ENCODE measurements around the gene PRKD2. TPM values are rescaled to one million over a fixed set of nuclear protein-coding genes. Genes with fewer than 3 reads are reported as not detected.

PRKD2 gene
- total and polyA plus RNA-seq, 2 of the 8 experiments (the other 6 are each of a cell fraction or from before 2014, with no cell fraction given), result 24.4 to 63.8 TPM

GRCh38 chr19:46654621-46655152 lies 62.2 kb downstream of the PRKD2 start:
- H3K4me2 ChIP-seq (ENCODE audit: insufficient read depth in 1 of 2, low read depth in 2 of 2, low read length in 2 of 2), result peak overlapping the region; percentile 8 to 48
- H3K4me1 ChIP-seq (replicated peaks in 1 of 4; ENCODE audit: control insufficient read depth in 3 of 4, insufficient read depth in 4 of 4, low read length in 3 of 4), result peaks cover 4 to 21% (median 9%) of the 10 kb centered on the region in 4 experiments
- FAIRE-seq (peak; percentile 13), DNase-seq (ENCODE audit: low read depth in 1 of 2, low spot score in 2 of 2) (peak in 1 of 2 experiments; percentile 49)
- H2AFZ ChIP-seq (ENCODE audit: low read length), result peak overlapping the region; percentile 84; the same call in 1 of the 2 replicates
- H3K23me2 ChIP-seq (ENCODE audit: low read depth, low read length), result peaks cover 1% of the 10 kb centered on the region; the same call in 1 of the 2 replicates
- H2BK12ac ChIP-seq (ENCODE audit: low read depth, low read length), result peak overlapping the region; percentile 92
- H3K79me1 ChIP-seq (ENCODE audit: low read depth, low read length), result no peaks in the 10 kb centered on the region
- H2AK5ac ChIP-seq (ENCODE audit: low read depth, low read length), result 0 out of 2 replicates have a peak overlapping the region, but pooled peaks have one; percentile 53
- 47% methylated on average over 13 of the region's 16 CpGs; no CpG with 5 or more reads in 1 of the 2 experiments for WGBS, 2 experiments (ENCODE audit: extremely low coverage in 1 of 2, insufficient coverage in 1 of 2, insufficient read length in 1 of 2, insufficient replicate concordance in 2 of 2, low coverage in 1 of 2, low lambda C conversion rate in 2 of 2, missing lambda C conversion rate in 1 of 2)
- H4K8ac ChIP-seq (ENCODE audit: extremely low read depth, insufficient read depth, low read length), result no peak overlapping the region
- ChIA-PET CTCF (ENCODE audit: partially characterized antibody) (interaction anchor here (0.8 to 18.2 kb wide), 3 partner anchors 24 to 38 kb away, joined by 3 to 341 read pairs (median 3); no protein-coding TSS in a partner anchor), POLR2A (ENCODE audit: partially characterized antibody) (no interaction called here)
- no peak overlapping the region for H3K56ac ChIP-seq (replicated peaks; ENCODE audit: insufficient read length, low read depth, low read length)
- no peaks in the 10 kb centered on the region for H3K79me2 ChIP-seq (ENCODE audit: control insufficient read depth in 1 of 2, insufficient read depth in 2 of 2, low read length in 2 of 2)
- H3K4ac ChIP-seq (replicated peaks; ENCODE audit: insufficient read length, low read depth, low read length), result no peak overlapping the region
- no peak overlapping the region for H2BK20ac ChIP-seq (ENCODE audit: low read length)
- H4K20me1 ChIP-seq (replicated peaks in 1 of 2; ENCODE audit: control insufficient read depth in 1 of 2, insufficient read depth in 2 of 2, low read length in 2 of 2), result no peaks in the 10 kb centered on the region
- H2BK5ac ChIP-seq (ENCODE audit: low read depth, low read length), result no peak overlapping the region
- no peak overlapping the region for H3K14ac ChIP-seq (ENCODE audit: insufficient read length)
- H3K4me3 ChIP-seq (ENCODE audit: extremely low read depth in 1 of 4, insufficient read depth in 2 of 4, low read depth in 3 of 4, low read length in 4 of 4), result no peak overlapping the region
- H3K23ac ChIP-seq (ENCODE audit: insufficient read length), result no peak overlapping the region
- H3K36me3 ChIP-seq (ENCODE audit: control insufficient read depth in 2 of 4, insufficient read depth in 4 of 4, low read length in 3 of 4), result no peaks in the 10 kb centered on the region
- H4K5ac ChIP-seq (ENCODE audit: insufficient read length, low read depth, low read length), result no peak overlapping the region
- H3K27ac ChIP-seq (ENCODE audit: low read depth, low read length), result no peak overlapping the region
- H3K9me3 ChIP-seq (ENCODE audit: insufficient read depth in 2 of 2, low read depth in 1 of 2, low read length in 1 of 2), result no peaks in the 10 kb centered on the region
- no peak overlapping the region for H2BK120ac ChIP-seq (replicated peaks; ENCODE audit: low read depth, low read length)
- no peak overlapping the region for H4K91ac ChIP-seq (replicated peaks; ENCODE audit: insufficient read length, low read length)
- no peak overlapping the region for H3K9ac ChIP-seq (replicated peaks in 1 of 4; ENCODE audit: extremely low read depth in 1 of 4, low read depth in 3 of 4, low read length in 3 of 4)
- no peak overlapping the region; the same call in 1 of the 2 replicates for H3K18ac ChIP-seq (ENCODE audit: extremely low read depth, low read length)
- TF ChIP-seq CEBPB (IDR thresholded peaks at IDR 0.05; ENCODE audit: low read depth, low read length) (no peak), GABPA (IDR thresholded peaks at IDR 0.05; ENCODE audit: borderline replicate concordance, insufficient read depth, low read length) (no peak), SRF (IDR thresholded peaks at IDR 0.05; ENCODE audit: low read depth, low read length) (peak; percentile 73), SAP30 (IDR thresholded peaks at IDR 0.05; ENCODE audit: insufficient read depth, insufficient replicate concordance, low read length) (no peak), SIX5 (IDR thresholded peaks at IDR 0.05; ENCODE audit: low read depth, low read length) (no peak), TEAD4 (IDR thresholded peaks at IDR 0.05; ENCODE audit: low read depth, low read length) (no peak), ATF3 (IDR thresholded peaks at IDR 0.05; ENCODE audit: insufficient read depth, low read depth, low read length) (no peak), BACH1 (IDR thresholded peaks at IDR 0.05; ENCODE audit: low read length) (no peak)
- peaks cover 5 to 26% (median 14%) of the 10 kb centered on the region in 4 experiments for H3K27me3 ChIP-seq (replicated peaks in 1 of 4; ENCODE audit: control insufficient read depth in 3 of 4, extremely low read depth in 1 of 4, insufficient read depth in 3 of 4, low read length in 3 of 4)
- H2BK15ac ChIP-seq (ENCODE audit: low read length), result no peak overlapping the region

All from H1 (cell line).